GM12878 (cell line): ENCODE data around the gene SLIT1. TPM values are rescaled to one million over a fixed set of nuclear protein-coding genes. Genes with fewer than 3 reads are reported as not detected.

ENCODE experiments used
- ATAC-seq: fragments of 200-7000 bp; cut with Tn5 transposase; 3 replicates; pipeline ENCODE4 v1.9.1; 2020; ENCODE audit warnings: mild to moderate bottlenecking, moderate library complexity
- BruUV-seq: library from RNA; stranded (reverse); fragments of 400-500 nt; replicated peaks from 2 replicates; lab custom pipeline; 2021; lab: Mats Ljungman, UMichigan
- CTCF ChIA-PET: fragments of 300-600 bp; sonication (Branson Sonifier 250); formaldehyde crosslinking; extraction: SDS; loops from one replicate; lab custom pipeline; 2021; ENCODE audit warnings: inconsistent platforms; lab: Yijun Ruan, JAX
- POLR2A ChIA-PET: fragments of 350-600 bp; formaldehyde crosslinking; extraction: SDS; loops from one replicate; lab custom pipeline; 2021; ENCODE audit warnings: inconsistent platforms; lab: Charles Lee
- RAD21 ChIA-PET: fragments of 300-600 bp; sonication (Branson Sonifier 250); formaldehyde crosslinking; loops from one replicate; lab custom pipeline; 2023; ENCODE audit warnings: antibody characterized with exemption; ENCODE audit not compliant: unreplicated experiment; lab: Charles Lee
- SMC1A ChIA-PET: fragments of 300-600 bp; sonication (Branson Sonifier 250); formaldehyde crosslinking; loops from one replicate; lab custom pipeline; 2023; ENCODE audit not compliant: unreplicated experiment, uncharacterized antibody; lab: Charles Lee
- DNase-seq: peaks from one replicate; pipeline ENCODE4 v3.0.0-alpha.2; 2011; ENCODE audit warnings: low read depth, low spot score
- FAIRE-seq: peaks from 3 replicates; lab custom pipeline; 2011; peaks lifted over from hg19 to GRCh38; lab: Jason Lieb, UNC
- H2AFZ ChIP-seq: 2 replicates; pipeline ENCODE4 v1.6.0; 2011; ENCODE audit warnings: low read depth, low read length, control low read depth; ENCODE audit not compliant: control insufficient read depth
- H3K27ac ChIP-seq: 2 replicates; pipeline ENCODE4 v1.5.1; 2011; ENCODE audit warnings: control low read depth; ENCODE audit not compliant: control insufficient read depth, insufficient read depth
- H3K27me3 ChIP-seq, 2 experiments: replicated peaks in 1 of 2; 2 replicates each; pipeline versions ENCODE4 v1.6.0 to v1.6.1; 2011; ENCODE audit warnings: low read length in 1 of 2; ENCODE audit not compliant: control insufficient read depth in 2 of 2, insufficient read depth in 2 of 2
- H3K36me3 ChIP-seq, 2 experiments: 2 replicates each; pipeline ENCODE4 v1.5.1; 2011; ENCODE audit warnings: low read length in 1 of 2; ENCODE audit not compliant: control insufficient read depth in 2 of 2, insufficient read depth in 2 of 2
- H3K4me1 ChIP-seq: 2 replicates; pipeline ENCODE4 v1.6.1; 2011; ENCODE audit warnings: mild to moderate bottlenecking, low read length, moderate library complexity, mixed read lengths; ENCODE audit not compliant: control insufficient read depth, insufficient read depth
- H3K4me2 ChIP-seq: 2 replicates; pipeline ENCODE4 v1.6.0; 2011; ENCODE audit warnings: control low read depth; ENCODE audit not compliant: control insufficient read depth, insufficient read depth
- H3K4me3 ChIP-seq: fragments of 200-600 bp; sonication (generic); 2 replicates; pipeline ENCODE4 v1.5.1; 2016
- H3K79me2 ChIP-seq: 2 replicates; pipeline ENCODE4 v1.6.0; 2011; ENCODE audit warnings: low read length; ENCODE audit not compliant: control insufficient read depth, insufficient read depth
- H3K9ac ChIP-seq: 2 replicates; pipeline ENCODE4 v1.8.0; 2011; ENCODE audit warnings: low read length, control low read depth, mixed read lengths; ENCODE audit not compliant: control insufficient read depth, insufficient read depth
- H3K9me3 ChIP-seq: replicated peaks from 3 replicates; pipeline ENCODE4 v1.5.1; 2011; ENCODE audit warnings: mild to moderate bottlenecking, low read length; ENCODE audit not compliant: control insufficient read depth, insufficient read depth
- H4K20me1 ChIP-seq: 2 replicates; pipeline ENCODE4 v1.6.0; 2011; ENCODE audit not compliant: control insufficient read depth, insufficient read depth
- CEBPB ChIP-seq, 2 experiments: fragments of 150-350 bp in 1 of 2; IDR thresholded peaks; 2 replicates each; pipeline ENCODE4 v1.6.1; 2012 to 2014; ENCODE audit warnings: low read depth in 2 of 2, low read length in 2 of 2, borderline replicate concordance in 1 of 2, inconsistent platforms in 1 of 2
- CHD1 ChIP-seq: IDR thresholded peaks from 2 replicates; pipeline ENCODE4 v1.6.1; 2012; ENCODE audit warnings: low read depth, low read length, improper control_type of control experiment
- EED ChIP-seq: sonication (generic); IDR thresholded peaks from 2 replicates; pipeline ENCODE4 v1.6.1; 2016; ENCODE audit warnings: antibody characterized with exemption, low read depth
- GATAD2B ChIP-seq: fragments of 450-650 bp; conservative IDR thresholded peaks from 2 replicates; pipeline ENCODE4 v1.6.1; 2017; ENCODE audit warnings: low read depth, mild to moderate bottlenecking, moderate library complexity
- JUNB ChIP-seq: IDR thresholded peaks from 2 replicates; pipeline ENCODE4 v1.6.1; 2016; ENCODE audit warnings: antibody characterized with exemption, mild to moderate bottlenecking
- MEF2B ChIP-seq: fragments of 450-650 bp; IDR thresholded peaks from 2 replicates; pipeline ENCODE4 v1.6.1; 2018; ENCODE audit warnings: mild to moderate bottlenecking, moderate library complexity; ENCODE audit not compliant: partially characterized antibody, poor library complexity, severe bottlenecking
- SMAD1 ChIP-seq: fragments of 450-650 bp; IDR thresholded peaks from 2 replicates; pipeline ENCODE4 v1.6.1; 2018; ENCODE audit warnings: mild to moderate bottlenecking, low read depth; ENCODE audit not compliant: partially characterized antibody
- ZBTB4 ChIP-seq: fragments of 450-650 bp; formaldehyde crosslinking; IDR thresholded peaks from 2 replicates; pipeline ENCODE4 v1.4.0; 2022; ENCODE audit warnings: mild to moderate bottlenecking, moderate library complexity
- WGBS: methylation state at CpG from one replicate; pipeline ENCODE4 v1.1.6; 2016; ENCODE audit warnings: low lambda C conversion rate; ENCODE audit not compliant: insufficient replicate concordance, insufficient coverage; ENCODE audit errors: missing lambda C conversion rate; 5-methylcytosine and 5-hydroxymethylcytosine counted together
- in situ Hi-C: fragments of 300-500 bp; cut with MboI; formaldehyde crosslinking; loops from 9 replicates; pipeline ENCODE4 v1.14.3; 2018; ENCODE audit warnings: mixed read lengths
- intact Hi-C: fragments of 100-400 bp; cut with micrococcal nuclease; formaldehyde crosslinking; loops from one replicate; pipeline ENCODE4 v1.14.2; 2022; ENCODE audit not compliant: unreplicated experiment
- polyA plus RNA-seq, 11 experiments: library from polyadenylated mRNA; depleted of rRNA in 4 of 11; unstranded in 6 of 11; stranded (reverse) in 5 of 11; fragments of >200 nt; fragmentation: Nextera tagmentation in 4 of 11; fragmentation: Illumina TruSeq in 1 of 11; extraction: Ambion mirVana in 4 of 11; extraction: Trizol in 1 of 11; gene quantifications; 1 replicate in 1 of 11; 2 replicates in 10 of 11; pipeline versions ENCODE4 v1.2.1 to v1.2.3, GENCODE V29; 2011 to 2016; ENCODE audit warnings: inconsistent platforms in 2 of 11, missing spikeins in 2 of 11, low read depth in 1 of 11
- total RNA-seq, 4 experiments: library from RNA; depleted of rRNA in 3 of 4; stranded (reverse); fragments of >200 nt in 3 of 4; fragmentation: Illumina TruSeq in 1 of 4; extraction: Trizol in 1 of 4; gene quantifications; 2 replicates each; pipeline versions ENCODE4 v1.2.1 to v1.2.3, GENCODE V29; 2013 to 2021

The SLIT1 gene
- total and polyA plus RNA-seq, 10 of the 15 experiments (the other 5 are each of a cell fraction or from before 2014, with no cell fraction given): 0.04 to 0.19 (median 0.06) TPM; not detected in 4

GRCh38 chr10:97138846-97139245, 46.9 kb downstream of the SLIT1 start:
- BruUV-seq: no TSS peak
- ChIA-PET CTCF (interaction anchor here (1.2 to 2.7 kb wide), 7 partner anchors 21 to 79 kb away, joined by 3 to 14 read pairs (median 5); no protein-coding TSS in a partner anchor), POLR2A (no interaction called here), SMC1A (interaction anchor here (1.3 to 1.5 kb wide), 3 partner anchors 11 to 72 kb away, joined by 3 to 5 read pairs (median 5); no protein-coding TSS in a partner anchor), RAD21 (no interaction called here)
- in situ Hi-C loops: no loop called here
- intact Hi-C loops: loop anchor here (5.0 kb wide), 1 partner anchor 58 kb away; no protein-coding TSS in a partner anchor
- no peak overlapping the region for H3K4me2 ChIP-seq
- no peaks in the 10 kb centered on the region for H3K4me1 ChIP-seq
- no peak overlapping the region for H2AFZ ChIP-seq
- H3K9me3 ChIP-seq: no peaks in the 10 kb centered on the region
- 67% methylated on average over 7 of the region's 7 CpGs for WGBS
- H3K9ac ChIP-seq: no peak overlapping the region
- H3K4me3 ChIP-seq: no peak overlapping the region
- H3K27ac ChIP-seq: no peak overlapping the region
- DNase-seq (no peak), ATAC-seq (no peak), FAIRE-seq (no peak)
- no peaks in the 10 kb centered on the region for H3K36me3 ChIP-seq
- no peaks in the 10 kb centered on the region for H4K20me1 ChIP-seq
- TF ChIP-seq CHD1 (no peak), GATAD2B (no peak), JUNB (no peak), CEBPB (IDR thresholded peaks at IDR 0.05; ENCODE audit: borderline replicate concordance in 1 of 2, low read depth in 2 of 2, low read length in 2 of 2) (no peak), ZBTB4 (CRISPR knock-in tag) (no peak), EED (no peak), SMAD1 (no peak), MEF2B (no peak)
- H3K27me3 ChIP-seq: peaks cover 0 to 6% of the 10 kb centered on the region in 2 experiments; a peak in 2 of 4 replicates
- H3K79me2 ChIP-seq: no peaks in the 10 kb centered on the region
